Lower leg skin (tissue), 3 donors: ENCODE data around the gene PTPRN2.

Experiments used
- CTCF ChIP-seq, 3 donors: fragments of 450-650 bp; IDR thresholded peaks; one replicate each; pipeline ENCODE4 v1.5.1; 2016; ENCODE audit warnings: antibody characterized with exemption in 3 of 3, mild to moderate bottlenecking in 3 of 3, moderate library complexity in 2 of 3
- POLR2A ChIP-seq, 2 donors: fragments of 450-650 bp; IDR thresholded peaks; one replicate each; pipeline ENCODE4 v1.6.1; 2016 to 2017; ENCODE audit warnings: antibody characterized with exemption in 2 of 2, mild to moderate bottlenecking in 1 of 2, moderate library complexity in 1 of 2

- TF ChIP-seq CTCF (IDR thresholded peaks at IDR 0.05) (no peak), POLR2A (IDR thresholded peaks at IDR 0.05) (no peak)
Observed at GRCh38 chr7:157841773-157842370, 745.8 kb downstream of the PTPRN2 start.
